ENCODE results near the gene FUOM.

GRCh38 chr10:133359554-133359971 is 1.7 kb upstream of the FUOM start:
- TF ChIP-seq CTCF (conservative IDR thresholded peaks at IDR 0.05; ENCODE audit: low read depth, low read length), result no peak
- no peak for TF ChIP-seq EZH2 (IDR thresholded peaks at IDR 0.05; ENCODE audit: borderline replicate concordance, low read depth, low read length, poor library complexity, severe bottlenecking)

Data from A673 (cell line).